HG02884 (cell line): ENCODE measurements around the gene CYP21A2.

Experiments used
- ATAC-seq: cut with Tn5 transposase; IDR thresholded peaks from one replicate; pipeline ENCODE4 v1.9.1; 2021; ENCODE audit warnings: mild to moderate bottlenecking, moderate library complexity; ENCODE audit not compliant: unreplicated experiment

CYP21A2 gene

GRCh38 chr6:32081168-32081990 is 43.2 kb downstream of the CYP21A2 start:
- ATAC-seq = no peak

GRCh38 chr6:32082478-32082877 is 44.3 kb downstream of the CYP21A2 start:
- no peak for ATAC-seq

GRCh38 chr6:32082935-32083334 is 44.7 kb downstream of the CYP21A2 start:
- ATAC-seq = no peak

- no peak for ATAC-seq
Measured at GRCh38 chr6:32083812-32084768, 45.9 kb downstream of the CYP21A2 start.

- ATAC-seq = no peak
Measured at GRCh38 chr6:32084780-32085179, 46.6 kb downstream of the CYP21A2 start.

GRCh38 chr6:32085759-32086459 is 47.7 kb downstream of the CYP21A2 start:
- ATAC-seq = no peak

- no peak for ATAC-seq
Measured at GRCh38 chr6:32086661-32087573, 48.7 kb downstream of the CYP21A2 start.

GRCh38 chr6:32087574-32088486 is 49.6 kb downstream of the CYP21A2 start:
- no peak for ATAC-seq

GRCh38 chr6:32088487-32089049 is 50.4 kb downstream of the CYP21A2 start:
- ATAC-seq = no peak

- ATAC-seq = no peak
Measured at GRCh38 chr6:32089082-32089828, 51.0 kb downstream of the CYP21A2 start.
